GM10266 (cell line): ENCODE measurements around the gene PRPF8.

Experiments
- DNase-seq: peaks from one replicate; pipeline ENCODE4 v3.0.0; 2012; ENCODE audit errors: extremely low spot score
- CTCF ChIP-seq: IDR thresholded peaks from 2 replicates; pipeline ENCODE4 v1.5.1; 2012; ENCODE audit warnings: mild to moderate bottlenecking, low read depth; ENCODE audit not compliant: control insufficient read depth, insufficient read depth; ENCODE audit errors: missing control alignments

The PRPF8 gene

GRCh38 chr17:1625053-1625452 is 59.6 kb downstream of the PRPF8 start:
- no peak for TF ChIP-seq CTCF
- no peak for DNase-seq

- DNase-seq = no peak
- TF ChIP-seq CTCF = no peak
Observed at GRCh38 chr17:1624650-1625049, 60.0 kb downstream of the PRPF8 start.

- no peak for DNase-seq
- no peak for TF ChIP-seq CTCF
Observed at GRCh38 chr17:1623057-1623630, 61.5 kb downstream of the PRPF8 start.

GRCh38 chr17:1621273-1621954 is 63.3 kb downstream of the PRPF8 start:
- no peak for TF ChIP-seq CTCF
- no peak for DNase-seq

- no peak for TF ChIP-seq CTCF
- no peak for DNase-seq
Observed at GRCh38 chr17:1620486-1620885, 64.2 kb downstream of the PRPF8 start.

- no peak for TF ChIP-seq CTCF
- DNase-seq = no peak
Observed at GRCh38 chr17:1617620-1618174, 67.0 kb downstream of the PRPF8 start.

GRCh38 chr17:1616101-1616500 is 68.6 kb downstream of the PRPF8 start:
- TF ChIP-seq CTCF = no peak
- DNase-seq = no peak
